T-helper 1 cell (primary cell): ENCODE data around the gene YBX1.
A peak's percentile ranks its signal among the peaks of the same experiment; 100 is the strongest.
"Not testable (repeated sequence)": the region's sequence is repeated elsewhere in the genome, so short reads cannot be mapped to it uniquely, and the experiment has no call there.

Experiments
- DNase-seq, 5 donors: peaks; one replicate each; pipeline ENCODE4 v3.0.0-alpha.2; 2012 to 2020
- total RNA-seq, 4 donors: gene quantifications; one replicate each; lab custom pipeline; 2026; lab: John Stamatoyannopoulos, UW

The YBX1 gene
- total RNA-seq = 263 to 425 (median 344) reads per million in 4 donors

DNA sequence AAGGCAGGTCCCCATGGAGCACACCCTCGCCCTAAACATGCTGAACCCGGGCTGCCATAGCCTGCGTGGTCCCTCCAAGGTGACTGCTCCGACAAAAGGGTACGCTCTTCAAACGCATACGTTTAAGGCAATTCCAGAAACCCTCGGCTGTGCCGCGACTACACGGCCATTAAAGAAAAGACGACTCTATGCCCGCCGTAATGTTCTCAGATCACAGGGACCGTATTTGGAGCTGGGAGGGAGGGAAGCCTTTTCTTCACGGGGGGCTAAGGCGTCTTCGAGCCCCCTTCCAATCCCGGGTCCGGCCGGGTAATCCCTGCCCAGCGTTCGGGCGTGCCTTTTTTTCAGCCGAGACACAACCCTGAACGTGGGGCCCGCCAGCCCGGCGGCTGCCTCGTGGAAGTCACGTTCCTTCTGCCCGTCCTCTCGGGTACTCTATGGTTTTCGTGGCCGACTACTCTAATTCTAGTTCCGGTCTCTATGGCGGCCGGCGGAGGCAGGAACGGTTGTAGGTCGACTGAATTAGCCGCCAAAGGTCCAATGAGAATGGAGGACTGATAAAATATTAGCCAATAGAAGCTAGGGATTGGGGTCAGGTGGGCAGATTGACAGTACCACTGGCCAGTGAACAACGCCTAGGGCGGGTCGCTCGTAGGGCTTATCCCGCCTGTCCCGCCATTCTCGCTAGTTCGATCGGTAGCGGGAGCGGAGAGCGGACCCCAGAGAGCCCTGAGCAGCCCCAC lies at the start of gene YBX1:
Gene YBX1, plus strand, starts transcription at position 678 of the 743 bp plus-strand sequence. CDS start 148 bp downstream, outside the sequence.
- peak; percentile 85 to 97 (median 92) for DNase-seq

DNA sequence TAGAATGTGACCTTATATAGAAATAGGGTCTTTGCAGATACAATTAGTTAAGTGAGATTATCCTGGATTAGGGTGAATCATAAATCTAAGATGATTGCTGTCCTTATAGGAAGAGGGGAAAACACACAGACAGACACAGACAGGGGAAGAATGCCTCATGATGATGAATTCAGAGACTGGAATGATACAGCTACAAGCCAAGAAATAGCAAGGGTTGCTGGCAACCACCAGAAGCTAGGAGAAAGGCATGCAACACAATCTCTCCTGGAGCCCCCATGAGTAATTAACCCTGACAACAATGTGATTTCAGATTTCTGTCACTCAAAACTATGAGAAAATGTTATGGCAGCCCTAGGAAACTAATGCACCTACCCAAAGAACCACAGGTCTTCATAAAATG lies 43.1 kb upstream of the YBX1 start:
- DNase-seq = no peak

DNA sequence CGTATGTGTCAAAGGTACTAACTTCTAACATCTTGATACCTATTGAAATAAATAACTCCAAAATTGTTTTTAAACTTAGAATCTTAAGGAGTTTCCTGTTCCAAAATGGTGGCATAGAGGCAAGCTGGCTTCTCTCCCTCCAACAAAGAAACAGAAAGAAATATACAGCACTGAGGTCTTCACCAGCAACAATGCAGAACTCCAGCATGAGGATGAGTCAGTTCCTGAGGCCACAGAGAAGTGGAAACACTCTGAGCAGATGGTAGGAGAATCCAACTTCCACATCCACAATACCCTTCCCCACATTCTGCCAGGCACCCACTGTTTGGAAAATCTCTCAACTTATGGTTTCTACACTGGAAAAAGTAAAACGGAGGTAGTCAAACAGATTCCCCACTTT lies 36.2 kb upstream of the YBX1 start:
- no peak for DNase-seq

DNA sequence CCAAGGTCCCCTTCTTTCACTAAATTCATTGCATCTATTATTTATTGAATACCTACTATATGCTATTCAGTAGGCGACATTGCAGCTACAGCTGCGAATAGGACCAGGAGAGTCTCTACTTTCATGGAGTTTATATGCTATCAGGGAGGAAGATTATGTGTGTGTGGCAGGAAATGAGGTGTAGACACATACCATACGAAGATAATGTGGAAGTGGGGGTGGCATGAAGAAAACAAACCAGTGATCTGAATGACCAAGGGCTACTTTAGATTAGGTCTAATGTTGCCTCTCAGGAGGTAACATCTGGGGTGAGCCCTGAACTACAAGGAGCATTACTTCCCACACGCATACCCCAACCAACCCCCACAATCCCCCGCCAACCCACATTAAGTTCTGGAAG lies 25.0 kb upstream of the YBX1 start:
- no peak for DNase-seq

DNA sequence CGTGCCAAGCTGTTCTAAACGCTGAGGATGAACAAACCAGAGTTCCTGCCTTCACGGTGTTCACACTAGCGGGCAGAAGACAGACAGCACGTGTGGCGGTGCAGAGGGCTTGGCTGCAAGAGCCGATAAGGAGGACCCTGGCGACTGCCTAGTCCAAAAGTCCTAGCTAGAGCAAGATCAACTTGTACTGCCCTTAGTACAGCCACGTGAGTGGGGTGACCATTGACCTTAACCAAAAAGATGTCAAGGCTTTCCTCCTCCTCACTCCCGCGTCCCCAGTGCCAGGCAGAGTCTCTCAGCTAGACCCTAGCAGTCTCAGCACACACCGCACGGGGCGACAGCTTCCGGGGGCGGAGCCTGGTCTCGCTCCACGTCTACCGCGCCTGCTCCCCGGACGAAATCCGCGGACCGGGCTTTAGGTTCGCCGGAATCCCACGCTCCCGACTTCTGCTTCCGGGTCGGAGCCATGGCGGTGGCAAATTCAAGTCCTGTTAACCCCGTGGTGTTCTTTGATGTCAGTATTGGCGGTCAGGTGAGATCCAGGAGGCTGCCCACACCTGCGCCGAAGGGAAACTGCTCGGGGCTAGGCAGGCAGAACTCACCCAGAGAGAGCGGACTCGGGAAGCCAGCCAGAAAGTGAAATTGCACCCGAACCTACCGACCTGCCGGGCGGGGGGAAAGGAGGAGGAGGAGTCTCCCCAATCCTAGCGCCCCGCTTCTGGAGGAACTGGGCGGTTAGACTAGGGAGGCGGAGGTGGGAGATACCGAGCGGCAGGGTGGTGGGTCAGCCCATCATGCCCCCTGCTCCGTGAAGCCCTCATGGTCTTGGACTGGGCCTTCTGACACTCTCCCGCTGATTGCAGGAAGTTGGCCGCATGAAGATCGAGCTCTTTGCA lies 24.0 kb upstream of the YBX1 start, which contains the start of gene PPIH:
Gene PPIH, plus strand, starts transcription at position 443 of the 896 bp plus-strand sequence. Its CDS starts 24 bp downstream, at position 467.
- DNase-seq = peak; percentile 87 to 93 (median 92)

DNA sequence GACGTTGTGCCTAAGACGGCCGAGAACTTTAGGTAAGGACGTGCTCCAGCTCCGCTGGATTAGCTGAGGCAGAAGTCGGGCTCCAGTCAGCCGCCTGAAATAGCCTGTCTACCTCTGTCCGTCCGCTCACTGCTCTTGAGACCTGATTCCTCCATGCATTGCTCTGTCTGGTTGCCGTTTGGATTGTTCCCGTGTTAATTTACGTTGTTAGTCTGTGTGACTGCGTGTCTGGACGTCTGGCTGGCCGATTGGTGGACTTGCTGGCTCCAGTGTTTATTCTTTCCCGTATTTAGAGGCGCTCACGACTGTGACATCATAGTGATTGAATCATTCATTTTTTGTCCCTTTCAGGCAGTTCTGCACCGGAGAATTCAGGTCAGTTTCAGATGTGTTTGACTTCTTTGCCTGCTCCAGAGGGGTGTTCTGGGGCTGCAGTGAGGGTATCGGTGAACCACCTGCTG lies 23.3 kb upstream of the YBX1 start:
- no peak for DNase-seq

DNA sequence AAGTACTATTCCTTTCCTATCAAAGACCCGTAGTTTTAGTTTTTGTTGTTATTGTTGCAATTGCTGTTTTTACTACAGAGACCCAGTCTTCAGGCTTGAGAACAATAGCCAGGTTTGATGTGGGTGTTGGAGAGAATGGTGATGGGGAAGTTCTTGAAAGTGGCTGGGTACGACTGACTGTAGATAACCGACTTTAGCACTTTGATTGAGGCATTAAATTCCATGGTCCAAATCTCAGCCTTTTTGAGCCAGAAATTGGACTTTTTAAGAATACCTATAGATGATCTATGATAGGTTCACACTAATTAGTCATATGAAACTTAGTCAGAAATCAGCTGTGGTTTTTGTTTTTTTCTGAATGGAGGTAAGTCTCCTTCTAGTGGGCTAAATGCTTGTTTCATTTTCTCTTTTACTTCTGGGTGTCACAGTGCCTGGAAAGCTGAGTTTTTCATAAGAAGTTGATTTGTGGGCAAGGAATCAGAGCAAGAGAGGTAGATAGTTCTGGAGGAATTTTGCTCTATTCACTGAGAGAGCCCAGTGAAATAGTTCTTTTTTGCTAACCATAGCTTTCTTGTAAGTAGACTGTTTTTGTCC lies 21.2 kb upstream of the YBX1 start:
- DNase-seq = peak in 1 of 5 donors; percentile 65

DNA sequence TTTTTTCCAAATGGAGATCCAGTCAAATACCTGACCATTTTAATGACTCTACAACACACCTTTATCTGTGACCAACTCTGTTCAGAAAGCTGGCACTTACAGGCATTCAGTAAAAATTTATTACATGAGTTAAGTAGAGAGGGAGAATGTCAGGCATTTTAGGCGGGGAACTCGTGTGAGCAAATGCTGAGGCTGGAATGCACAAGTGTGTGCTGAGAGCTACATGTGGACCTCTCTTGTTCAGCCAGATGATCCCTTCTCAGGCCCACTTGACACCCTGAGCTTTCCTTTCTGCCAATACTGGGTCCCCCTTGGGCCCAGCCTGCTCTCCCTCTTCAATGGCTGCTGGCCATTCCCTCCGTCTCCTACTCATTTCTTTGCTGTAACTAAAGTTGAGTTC lies 12.3 kb upstream of the YBX1 start:
- no peak for DNase-seq

DNA sequence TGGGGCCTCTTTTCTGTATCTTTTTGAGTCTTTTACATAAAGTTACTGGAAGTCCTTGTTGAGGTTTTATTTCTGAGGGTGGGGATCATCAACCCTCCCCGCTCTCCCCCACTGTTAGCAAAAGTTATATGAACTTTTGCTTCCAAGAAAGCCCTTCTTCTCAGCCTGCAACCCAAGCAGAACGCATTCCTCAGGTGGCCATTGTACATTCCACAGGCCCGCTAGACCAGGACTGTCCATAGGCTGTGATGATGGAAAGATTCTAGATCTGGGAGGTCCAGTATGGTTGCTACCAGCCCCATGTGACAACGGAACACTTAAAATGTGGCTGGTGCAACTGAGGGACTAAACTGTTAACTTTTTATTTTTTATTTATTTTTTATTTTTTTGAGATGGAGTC lies 11.8 kb upstream of the YBX1 start:
- DNase-seq = no peak

DNA sequence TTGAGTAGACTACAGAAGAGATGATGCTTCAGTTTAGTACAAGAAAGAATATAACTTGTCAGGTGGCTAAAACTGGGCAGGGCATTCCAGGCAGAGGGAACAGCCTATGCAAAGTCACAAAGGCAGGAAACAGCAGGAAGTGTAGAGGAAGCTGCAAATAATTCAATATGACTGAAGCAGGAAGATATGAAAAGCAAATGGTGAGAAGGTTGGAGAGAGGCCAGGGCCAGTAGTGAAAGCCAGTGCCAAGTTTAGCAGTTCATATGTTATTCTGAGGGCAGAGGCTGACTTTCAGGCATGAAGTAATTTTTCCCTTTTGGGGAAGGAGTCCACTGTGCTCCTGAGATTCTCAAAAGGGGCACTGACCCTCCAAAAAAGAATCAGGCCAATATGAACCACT lies 8.0 kb upstream of the YBX1 start:
- DNase-seq = no peak

DNA sequence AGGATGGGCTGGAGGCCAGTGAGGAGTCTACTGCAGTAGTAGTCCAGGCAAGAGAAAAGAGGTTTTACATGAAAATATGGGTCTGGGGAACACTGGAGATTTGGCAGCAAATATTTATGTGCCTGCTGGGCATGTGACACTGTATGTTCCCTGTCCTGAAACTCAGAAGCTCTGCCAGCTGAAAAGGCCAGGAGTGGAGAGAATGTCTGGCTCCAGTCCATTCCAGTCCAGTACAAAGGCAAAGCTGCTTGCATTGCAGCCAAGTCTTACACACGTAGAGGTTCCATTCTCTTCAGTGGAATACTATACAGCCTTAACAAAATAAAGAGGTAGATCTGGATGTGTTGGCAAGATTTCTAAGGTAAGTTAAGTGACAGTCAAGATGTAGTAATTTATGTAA lies 7.5 kb upstream of the YBX1 start:
- no peak for DNase-seq

DNA sequence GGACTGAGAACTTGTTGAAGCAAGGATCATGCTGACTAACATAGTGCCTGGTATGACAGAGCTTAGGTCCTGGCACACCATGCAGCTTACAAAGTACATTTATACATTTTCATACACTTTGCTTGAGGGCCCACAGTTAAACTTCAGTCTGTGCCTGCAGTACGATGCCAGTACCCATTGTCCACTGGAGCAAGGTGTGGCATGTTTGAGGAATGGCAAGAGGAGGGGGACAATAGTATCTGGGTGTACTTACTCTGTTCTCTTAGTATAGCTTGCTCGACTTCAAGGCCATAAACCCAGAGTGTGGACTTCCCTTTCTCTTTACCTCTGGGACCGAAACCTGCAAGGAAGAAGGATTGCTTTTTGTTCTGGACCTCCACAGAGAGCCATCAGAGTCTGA lies 6.8 kb upstream of the YBX1 start:
- no peak for DNase-seq

DNA sequence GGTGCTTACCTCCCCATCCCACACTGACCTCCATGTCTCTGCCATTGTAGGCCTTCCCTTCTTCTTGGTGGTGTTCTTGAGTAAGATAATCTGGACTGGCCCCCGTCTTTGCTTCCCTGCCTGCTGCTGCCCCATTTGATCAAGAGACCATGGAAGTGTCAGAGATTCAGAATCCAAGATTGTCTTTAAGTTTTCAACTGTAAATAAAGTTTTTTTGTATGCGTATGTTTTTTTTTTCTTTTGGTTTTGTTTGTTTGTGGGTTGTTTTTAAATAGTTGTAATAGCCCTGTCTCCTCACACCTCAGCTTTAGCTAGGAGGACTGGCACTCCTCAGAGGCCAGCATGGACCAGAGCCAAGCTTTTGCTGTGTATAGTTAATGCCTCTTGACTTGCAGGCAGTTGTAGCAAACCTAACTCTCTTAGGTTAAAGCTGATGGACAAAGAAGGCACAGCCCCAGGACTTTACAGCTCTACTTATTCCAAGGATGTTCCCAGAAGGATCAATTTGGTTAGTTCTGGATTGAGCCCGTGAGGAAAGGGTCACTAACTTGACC lies 5.6 kb upstream of the YBX1 start:
- DNase-seq = no peak

DNA sequence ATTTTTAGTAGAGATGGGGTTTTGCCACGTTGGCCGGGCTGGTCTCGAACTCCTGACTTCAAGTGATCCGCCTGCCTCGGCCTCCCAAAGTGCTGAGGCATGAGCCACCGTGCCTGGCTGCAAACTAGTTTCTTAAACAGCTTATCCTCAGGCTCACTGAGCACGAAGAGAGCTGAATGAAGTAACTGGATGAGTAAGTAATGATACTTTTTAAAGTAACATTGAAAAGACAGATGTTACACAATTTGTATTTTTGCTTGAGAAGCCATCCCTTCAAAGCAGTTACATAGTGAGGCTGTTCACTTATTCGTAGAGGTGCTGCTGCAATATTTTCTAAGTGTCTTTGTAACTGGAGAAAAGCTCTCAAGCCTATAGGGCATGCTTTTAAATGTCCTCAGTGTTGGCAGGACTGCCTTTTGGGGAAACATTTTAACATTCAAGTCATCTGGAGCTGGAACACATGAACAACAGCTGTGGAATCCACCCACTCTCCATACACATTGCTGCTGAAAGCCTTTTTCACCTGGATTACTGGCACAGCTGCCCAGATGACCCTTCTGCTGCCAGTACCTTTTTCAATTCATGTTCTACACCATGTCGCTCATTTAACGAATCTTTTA lies 2.7 kb upstream of the YBX1 start:
- DNase-seq = no peak

DNA sequence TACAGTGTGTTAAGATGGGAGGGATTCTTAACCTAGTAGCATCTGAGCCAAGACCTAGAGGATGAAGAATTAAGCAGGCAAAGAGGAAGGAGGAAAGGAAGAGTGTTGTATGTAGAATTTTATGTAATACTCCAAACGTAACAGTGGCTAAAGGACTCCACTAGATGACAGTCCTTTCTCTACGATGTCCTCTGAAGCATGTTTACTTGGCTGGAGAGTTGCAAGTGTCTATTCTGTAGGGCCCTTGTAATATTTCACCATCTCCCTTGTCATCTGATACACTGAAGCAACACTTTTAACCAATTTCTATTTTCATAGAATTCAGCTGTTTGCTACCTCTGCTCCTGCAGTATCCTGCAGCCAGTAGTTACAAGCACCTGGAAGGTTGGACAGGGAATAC lies 2.2 kb upstream of the YBX1 start:
- DNase-seq = no peak

DNA sequence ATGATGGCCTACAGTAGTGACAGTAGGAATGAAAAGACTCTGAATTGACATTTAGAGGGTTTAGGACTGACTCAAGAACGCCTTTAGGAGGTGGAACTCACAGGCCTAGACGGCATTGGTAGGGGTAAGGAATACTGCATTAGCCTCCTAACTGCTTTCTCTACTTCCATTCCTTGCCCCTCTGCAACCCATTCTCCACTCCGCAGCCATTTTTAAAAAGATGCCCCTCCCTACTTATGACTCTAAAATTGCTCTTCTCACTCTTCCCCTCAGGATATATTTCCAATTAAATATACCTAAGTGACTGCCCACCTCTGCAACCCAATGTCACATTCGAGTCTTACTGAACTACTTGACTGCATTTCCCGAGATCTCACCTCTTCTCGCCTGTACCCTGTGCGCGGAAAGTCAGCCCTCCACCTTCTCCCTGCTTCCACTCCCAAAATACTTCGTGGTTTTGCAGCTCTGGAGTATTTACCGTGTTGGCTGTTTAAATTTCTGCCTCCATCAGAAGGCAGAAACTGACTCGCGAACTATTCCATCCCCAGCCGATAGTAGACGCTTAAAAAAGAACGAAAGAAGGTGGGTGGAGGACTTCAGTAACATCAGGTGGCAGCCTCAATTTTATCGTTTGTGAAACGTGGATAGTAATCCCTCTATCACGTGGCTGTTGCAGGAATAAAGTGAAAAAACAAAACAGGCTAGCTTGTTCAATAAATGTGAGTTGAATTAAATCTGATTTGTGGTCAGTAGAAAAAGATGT lies 1.1 kb upstream of the YBX1 start:
- DNase-seq = peak in 1 of 5 donors; percentile 23

DNA sequence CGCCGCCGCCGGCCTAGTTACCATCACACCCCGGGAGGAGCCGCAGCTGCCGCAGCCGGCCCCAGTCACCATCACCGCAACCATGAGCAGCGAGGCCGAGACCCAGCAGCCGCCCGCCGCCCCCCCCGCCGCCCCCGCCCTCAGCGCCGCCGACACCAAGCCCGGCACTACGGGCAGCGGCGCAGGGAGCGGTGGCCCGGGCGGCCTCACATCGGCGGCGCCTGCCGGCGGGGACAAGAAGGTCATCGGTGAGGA lies 193 bp downstream of the YBX1 start:
- DNase-seq = not testable (repeated sequence)

DNA sequence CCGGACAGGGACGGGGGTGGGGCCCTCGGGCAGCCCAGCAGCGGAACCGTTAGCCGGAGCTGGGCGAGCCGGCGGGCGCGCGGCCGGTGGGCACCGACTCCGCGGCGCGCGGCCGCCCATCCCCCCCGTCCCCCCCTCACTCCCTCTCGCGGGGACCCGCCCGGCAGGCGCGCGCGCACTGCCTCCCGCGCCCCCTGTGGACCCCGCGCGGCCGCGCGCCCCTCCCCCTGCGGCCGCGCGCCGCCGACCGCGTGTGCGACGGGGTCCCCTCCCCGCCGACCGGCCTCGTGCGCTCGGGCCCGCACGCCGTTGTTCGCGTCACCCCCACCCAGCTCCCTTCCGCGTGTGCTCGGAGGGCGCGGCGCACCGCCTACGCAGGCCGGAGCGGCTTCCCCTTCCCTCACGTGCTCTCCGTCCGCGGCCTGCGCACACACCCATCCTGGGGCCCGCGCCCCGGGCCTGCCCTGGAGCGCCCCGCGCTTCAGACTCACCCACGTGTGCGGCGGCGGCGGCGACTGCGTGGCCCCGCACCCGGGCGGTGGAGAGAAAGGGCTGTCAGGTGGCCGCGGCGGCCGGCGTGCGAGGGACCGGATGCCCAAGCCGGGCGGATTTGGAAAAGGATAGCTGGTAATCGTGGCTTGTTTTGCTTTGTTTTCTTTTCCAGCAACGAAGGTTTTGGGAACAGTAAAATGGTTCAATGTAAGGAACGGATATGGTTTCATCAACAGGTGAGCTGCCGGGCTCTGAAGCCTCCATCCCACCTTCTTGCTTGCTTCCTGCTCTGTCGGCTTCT lies 717 bp downstream of the YBX1 start:
- peak; percentile 45 to 73 (median 55) for DNase-seq

DNA sequence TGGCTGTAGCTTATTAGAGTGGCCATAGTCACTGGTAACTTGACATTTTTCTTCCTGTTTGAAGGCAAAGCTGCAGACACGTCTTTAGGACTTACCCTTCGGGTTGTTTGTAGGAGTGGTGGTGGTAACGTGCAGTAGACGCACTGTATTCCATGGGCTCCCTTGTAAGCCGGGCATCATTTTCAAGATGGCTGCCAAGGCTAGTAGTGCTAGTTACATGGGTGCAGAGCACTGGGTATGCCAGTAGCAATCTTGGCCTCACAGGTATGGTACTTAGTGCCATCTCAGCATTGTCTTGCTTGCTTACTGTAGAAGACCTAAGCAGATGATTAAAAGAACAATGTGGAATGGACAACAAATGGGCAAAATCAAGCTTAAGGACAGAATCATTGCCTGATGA lies 1.9 kb downstream of the YBX1 start:
- DNase-seq = peak in 2 of 5 donors; percentile 4 to 20

DNA sequence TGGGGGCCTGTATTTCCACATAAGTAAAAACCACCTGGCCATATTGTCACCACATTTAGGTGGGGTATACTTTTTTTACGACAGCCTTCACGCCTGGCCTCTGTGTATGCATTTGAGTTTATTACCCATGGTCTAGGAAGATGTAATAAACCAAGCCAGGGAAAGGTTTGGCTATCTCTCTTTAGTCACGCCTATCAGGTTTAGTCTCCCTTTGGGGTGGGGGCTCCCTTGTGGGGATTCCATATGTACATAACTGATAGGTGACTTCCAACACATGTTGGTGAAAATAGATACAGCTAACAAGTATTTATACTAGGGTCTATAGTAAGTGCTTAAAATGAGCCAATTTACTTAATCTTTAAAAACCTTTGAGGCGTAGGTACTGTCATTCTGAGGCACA lies 4.2 kb downstream of the YBX1 start:
- no peak for DNase-seq

DNA sequence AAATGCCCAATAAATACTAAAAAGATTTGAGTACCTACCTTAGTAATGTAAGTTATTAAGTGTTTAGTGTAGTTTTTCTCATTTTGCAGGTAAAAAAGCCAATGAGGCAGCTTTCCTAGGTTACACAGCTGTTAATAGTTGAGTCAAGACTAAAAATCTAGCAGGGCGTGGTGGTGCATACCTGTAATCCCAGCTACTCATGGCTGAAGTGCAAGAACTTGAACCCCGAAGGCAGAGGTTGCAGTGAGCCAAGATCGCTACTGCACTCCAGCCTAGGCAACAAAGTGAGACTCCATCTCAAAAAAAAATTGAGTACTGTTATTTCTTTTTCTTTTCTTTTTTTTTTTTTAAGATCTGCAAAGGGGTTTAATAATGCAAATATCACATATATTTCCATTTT lies 7.7 kb downstream of the YBX1 start:
- no peak for DNase-seq
